NCI-H2171 treated with DMSO at 0.1 percent for 48 hours (cell line): ENCODE results near the gene BTG2.
A peak's percentile ranks its signal among the peaks of the same experiment; 100 is the strongest.

ENCODE experiments used
- DNase-seq: peaks from one replicate; lab custom pipeline; 2025; lab: John Stamatoyannopoulos, UW

The BTG2 gene

GRCh38 chr1:203317429-203318228 lies 12.3 kb downstream of the BTG2 start:
- DNase-seq = no peak

GRCh38 chr1:203318229-203318517 lies 12.9 kb downstream of the BTG2 start:
- no peak for DNase-seq

DNA sequence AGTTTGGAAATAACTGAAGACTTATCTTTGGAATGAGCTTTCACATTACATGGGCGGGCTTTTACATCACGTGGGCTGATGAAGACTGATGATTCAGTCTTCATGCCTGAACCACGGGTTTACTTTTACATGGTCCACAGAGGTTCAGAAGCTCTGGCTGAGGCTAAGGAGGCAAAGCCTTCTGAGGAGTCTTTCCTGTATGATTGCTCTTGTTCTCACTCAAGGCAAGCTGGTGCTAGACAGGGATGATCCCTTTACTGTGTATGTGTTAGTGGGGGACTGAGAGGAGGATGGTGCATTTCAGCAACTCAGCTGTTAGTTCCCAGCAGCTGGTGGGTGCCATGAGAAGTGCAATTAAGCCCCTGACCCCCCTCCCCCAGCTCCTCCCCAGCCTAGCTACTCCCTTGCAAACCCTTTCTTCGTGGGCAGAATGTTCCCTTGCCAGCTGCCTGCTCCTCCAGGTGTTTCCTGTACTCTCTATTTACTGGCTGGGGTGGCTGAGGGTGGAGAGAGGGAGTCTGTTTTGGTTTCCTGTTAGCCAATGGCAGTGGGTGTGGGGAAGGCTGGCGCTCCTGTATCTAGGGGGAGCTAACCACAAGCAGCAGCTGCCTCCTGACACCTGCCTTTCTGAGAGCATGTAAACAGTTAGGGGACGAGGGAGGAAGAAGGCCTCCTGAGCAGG lies 15.4 kb downstream of the BTG2 start:
- peak; percentile 97 for DNase-seq

GRCh38 chr1:203321273-203322052 lies 16.1 kb downstream of the BTG2 start:
- DNase-seq = no peak

DNA sequence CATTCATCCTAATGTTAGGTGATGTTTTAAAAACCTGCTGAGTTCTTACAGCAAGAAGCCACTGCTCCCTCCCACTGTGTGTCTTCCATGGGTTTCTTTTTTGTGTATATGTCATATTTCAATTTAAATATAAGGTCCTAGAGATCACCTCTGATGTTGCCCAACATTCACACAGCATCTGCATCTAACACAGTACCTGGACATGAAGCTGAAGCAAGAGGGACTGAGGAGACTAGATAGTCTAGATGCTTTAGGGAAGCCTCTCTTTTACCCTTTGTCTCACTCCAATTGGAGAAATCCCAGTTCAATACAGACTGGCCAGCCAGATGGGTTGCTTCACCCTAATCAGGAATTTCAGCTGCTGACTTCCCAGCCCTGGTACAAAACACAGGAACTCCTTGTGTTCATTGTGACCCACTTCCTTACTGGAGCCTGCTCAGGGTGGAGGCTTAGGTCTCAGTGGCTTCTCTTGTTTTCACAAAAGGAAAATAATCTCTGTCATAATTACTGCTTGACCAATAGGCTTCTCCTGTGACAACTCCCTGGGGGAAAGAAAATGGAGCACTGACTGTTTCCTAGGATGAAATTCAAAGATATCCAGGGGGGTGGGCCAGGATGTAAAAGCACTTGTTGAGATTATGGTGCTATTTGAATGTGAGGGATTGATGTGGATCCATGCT lies 17.3 kb downstream of the BTG2 start:
- DNase-seq = no peak

DNA sequence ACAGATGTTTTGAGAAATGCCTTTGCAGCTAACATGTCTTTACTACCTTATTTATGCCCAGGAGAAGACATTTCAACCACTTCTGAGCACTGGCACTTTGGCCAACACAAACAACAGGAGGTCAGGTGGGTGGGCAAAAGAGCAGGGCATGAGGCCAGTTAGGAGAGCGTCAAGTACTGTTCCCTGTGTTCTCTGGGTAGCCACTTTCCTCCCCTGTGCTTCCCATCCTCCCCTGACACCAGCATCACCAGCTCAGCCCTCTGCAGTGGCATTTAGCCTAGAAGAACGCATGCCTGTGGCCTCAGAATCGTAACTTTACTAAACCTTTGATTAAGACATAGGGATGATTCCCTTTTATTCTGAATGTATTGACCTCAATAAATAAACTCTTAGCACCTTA lies 18.3 kb downstream of the BTG2 start:
- no peak for DNase-seq

DNA sequence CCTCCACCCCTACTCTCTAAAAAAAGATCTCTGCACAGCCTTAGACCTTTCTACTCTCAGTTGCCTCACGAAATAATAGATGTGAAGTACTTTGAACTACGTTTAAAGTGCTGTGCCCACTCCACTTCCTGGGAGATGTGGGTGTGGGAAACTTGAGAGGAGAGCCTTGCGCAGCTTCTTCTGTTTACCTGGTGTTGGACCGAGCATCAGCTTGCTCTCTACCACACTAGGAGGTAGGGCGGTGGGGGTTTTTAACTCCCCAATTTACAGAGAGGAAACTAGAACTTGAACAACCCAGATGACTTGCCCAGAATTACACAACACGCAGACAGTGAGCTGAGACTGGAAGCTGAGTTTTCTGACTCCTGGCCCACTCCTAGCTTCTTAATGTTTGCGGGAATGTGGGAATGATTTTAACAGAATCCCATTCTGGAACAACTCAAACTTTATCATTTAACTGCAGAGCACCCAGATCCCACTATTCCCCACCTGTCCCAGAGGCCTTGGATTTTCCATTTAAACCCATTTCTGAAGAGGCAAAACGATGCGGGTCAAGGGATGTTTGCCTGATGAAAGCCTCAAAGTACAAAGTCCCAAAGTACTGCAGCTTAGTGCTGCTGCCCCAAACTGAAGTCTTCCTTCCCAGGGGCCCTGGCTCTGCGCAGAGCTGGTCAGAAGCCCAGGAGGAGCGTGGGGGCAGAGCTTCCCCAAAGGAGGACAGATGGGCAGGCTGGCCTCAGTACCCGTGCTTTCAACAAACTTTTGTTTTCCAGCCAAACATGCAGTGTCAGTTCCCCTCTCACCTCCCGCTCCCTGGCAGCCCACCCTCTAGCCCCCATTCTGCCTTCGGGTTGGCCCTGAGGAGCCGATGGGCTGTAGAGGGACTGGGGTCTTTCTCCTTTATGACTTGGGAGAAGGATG lies 19.0 kb downstream of the BTG2 start:
- DNase-seq = no peak

DNA sequence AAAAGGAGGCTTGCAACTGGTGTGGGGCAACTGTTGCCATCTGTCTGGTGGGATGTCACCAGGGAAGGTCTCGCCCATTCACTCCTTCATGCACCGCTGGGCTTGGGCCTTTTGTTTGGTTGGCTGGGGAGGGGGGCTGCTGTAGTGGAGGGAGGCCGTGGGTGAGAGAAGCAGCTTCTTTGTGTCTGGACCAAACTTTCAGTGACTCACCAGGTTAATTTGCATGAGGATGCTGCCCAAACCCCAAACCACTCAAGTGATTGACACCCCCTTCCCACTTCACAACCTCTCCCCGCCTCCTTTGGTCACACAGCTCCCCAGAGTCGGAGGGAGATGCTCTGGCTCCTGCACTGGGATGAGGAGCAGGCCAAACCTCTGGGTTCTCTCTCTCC lies 19.7 kb downstream of the BTG2 start:
- DNase-seq = peak; percentile 27

DNA sequence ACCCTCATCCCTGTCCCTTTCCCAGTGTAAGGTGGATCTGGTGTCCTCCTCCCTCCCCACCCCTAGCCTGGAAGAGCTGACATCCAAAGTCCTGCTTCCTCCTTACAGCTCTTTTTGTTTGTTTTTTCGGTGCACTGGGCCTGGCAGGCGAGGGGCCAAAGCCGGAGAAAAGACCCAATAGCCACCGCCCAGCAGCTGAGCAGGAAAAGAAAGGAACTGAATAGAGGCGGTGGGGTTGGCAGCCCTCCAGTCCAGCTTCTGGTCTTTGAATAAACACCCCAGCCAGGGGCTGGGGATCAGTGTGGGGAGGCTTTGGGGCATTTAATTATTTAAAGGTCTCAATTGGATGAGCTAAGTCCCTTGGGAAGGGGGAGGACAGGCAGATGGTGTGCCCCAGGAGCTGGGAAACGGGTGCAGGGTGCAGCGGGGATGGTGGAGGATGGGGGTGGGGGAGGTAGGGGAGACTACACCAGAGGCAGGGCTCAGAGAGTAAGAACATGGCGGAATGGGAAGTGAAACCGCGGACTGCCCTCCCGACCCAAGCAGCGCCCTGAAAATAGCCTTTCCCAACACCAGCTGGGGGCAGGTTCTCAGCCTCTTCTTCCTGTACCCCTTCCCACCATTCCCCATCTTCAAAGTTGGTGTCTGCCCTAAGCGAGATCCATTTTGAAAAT lies 20.2 kb downstream of the BTG2 start:
- peak; percentile 50 for DNase-seq

DNA sequence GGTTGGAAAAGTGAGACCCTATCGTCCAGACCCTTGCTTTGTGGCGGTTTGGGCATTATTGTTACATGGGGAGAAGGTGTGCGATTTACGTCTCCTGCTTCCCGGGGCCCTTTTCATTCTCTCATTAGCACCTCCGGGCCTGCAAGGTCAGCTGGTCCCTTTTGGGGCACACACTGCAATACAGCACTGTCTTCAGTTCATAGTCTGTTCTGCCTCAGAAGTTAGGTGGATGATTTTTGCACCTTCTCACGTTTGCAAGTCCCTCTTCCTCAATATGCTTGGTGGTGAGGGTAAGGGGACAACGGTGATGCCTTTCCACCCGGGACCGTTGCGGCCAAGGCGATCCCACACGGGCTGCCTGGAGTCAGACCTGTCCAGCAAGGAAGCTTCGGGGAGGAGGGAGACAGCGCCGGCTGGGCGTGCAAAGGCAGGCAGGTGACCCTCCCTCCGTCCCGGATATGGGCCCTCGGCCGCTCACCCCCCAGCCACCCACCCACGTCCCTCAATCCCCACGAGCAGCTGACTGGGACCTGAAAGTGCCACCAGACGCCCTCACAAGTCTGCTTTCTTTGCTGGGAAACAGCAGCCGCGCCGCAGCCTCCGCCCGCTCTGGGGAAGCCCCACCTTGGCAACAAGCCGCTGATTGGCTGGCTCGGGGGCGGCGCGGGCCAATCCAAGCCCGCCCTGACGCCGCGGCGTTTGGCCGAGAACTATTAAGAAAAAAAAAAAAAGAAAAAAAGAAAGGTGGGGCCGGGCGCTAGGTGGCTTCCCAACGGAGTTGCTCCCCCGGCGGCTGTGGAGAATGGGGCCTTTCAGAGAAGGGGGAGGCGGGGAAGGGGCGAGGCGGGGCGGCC lies 21.7 kb downstream of the BTG2 start:
- peak; percentile 93 for DNase-seq

DNA sequence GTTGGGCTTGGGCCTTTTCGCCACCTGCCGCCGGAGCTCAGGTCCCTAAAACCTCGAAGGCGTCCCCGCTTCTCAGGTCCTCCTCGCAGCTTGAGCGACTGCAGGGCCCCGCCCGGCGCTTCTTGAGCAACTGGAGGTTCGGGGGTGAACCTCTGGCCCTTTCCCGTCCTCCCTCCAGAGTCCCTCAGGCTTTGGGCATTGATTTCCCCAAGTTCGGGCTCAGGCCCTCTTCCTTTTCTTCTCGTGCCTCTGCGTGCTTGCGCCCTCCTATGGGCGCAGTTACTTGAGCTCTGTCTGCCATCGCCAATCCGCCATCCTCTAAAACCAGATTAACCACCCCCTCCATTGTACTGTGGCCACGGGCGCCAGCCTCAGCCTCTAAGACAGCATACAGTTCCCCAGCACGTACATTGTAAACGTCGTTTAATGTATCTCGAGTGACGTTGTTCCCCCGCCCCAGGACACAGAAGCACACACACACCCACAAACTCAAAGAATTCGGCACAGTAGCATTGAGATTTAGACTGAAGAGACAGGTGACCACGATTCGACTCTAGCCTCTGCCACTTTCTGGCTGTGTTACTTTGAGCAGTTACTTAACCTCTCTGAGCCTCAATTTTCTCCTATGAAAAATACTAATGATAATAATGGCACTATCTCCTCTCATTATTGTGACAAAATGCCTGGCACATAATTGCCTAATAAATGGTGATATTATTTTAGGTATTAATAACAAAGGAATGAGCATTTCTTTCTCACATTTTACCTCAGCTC lies 22.6 kb downstream of the BTG2 start:
- peak; percentile 59 for DNase-seq

DNA sequence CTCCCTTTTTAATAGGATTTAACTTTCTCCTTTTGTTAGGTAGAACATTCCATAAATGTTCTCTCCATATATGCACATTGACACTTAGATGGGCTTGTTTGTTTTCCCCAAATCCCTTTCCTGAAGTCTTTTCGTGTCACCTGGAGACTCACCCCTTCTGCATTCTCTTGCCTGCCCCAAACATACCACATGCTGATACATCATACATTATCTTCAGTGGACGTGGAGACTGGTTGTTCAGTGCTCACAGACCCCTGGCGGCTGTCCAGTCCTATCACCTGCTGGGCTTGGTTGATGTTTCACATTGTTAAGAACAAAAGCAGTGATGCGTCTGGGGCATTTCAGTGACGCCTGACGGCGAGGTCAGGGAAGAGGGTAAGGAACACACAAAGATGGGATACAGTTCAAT lies 23.4 kb downstream of the BTG2 start:
- no peak for DNase-seq

DNA sequence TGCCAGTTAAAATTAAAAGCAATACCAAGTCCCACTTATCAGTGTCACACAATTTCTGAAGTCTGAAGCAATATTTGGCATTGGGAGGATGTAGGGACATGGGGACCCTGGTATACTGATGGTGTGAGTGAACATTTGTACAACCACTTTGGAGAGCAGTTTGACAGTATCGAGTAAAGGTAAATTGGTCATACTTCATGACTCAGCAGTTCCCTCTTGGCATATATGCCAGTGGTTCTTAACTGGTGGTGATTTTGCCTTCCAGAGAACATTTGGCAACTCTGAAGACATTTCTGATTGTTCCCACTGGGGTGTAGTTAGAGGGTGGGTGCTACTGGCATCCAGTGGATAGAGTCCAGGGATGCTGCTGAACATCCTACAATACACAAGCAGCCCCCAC lies 25.9 kb downstream of the BTG2 start:
- DNase-seq = no peak

- no peak for DNase-seq
Measured at GRCh38 chr1:203335503-203335902, 30.2 kb downstream of the BTG2 start.

- DNase-seq = no peak
Measured at GRCh38 chr1:203336097-203336496, 30.8 kb downstream of the BTG2 start.

- DNase-seq = peak; percentile 83
Measured at GRCh38 chr1:203338335-203339036, 33.2 kb downstream of the BTG2 start.

DNA sequence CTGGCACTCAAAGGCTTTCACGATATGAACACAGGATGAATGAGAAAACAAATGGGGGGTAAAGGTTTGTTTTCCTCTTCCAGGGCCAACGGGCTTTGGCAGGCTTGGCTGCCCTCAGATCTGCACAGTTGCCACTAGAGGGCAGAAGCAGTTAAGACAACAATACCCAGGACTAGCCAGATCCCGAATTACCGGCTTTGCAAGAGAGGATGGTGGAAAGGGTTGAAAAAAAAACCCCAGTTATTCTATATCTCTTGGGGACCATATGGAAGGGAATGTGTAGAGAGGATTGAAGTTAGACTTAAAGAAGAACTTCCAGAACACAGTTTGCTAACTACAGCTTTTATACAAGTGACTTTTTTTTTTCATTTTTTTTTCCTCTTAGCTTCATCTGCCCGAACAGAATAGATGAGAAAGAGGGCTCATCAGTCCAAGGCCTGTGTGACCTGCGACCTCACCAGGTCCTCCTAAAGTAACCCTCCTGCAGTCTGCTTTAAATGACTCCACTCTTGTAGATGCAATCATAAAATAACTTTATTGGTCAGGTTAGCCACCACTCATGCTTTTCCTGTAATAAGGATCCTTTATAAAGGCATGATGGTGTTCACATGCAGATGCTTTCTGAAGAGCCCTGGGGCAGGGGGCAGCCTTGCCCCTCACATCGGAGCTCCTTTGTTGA lies 34.9 kb downstream of the BTG2 start:
- peak; percentile 96 for DNase-seq
